Endothelial cell of umbilical vein (primary cell): ENCODE results near the gene APBA2. TPM values are rescaled to one million over a fixed set of nuclear protein-coding genes. Genes with fewer than 3 reads are reported as not detected.

Source experiments
- BruUV-seq: library from RNA; stranded (reverse); fragments of 400-500 nt; replicated peaks from 2 replicates; lab custom pipeline; 2021; lab: Mats Ljungman, UMichigan
- CTCF ChIA-PET: fragments of 300-600, 350-600 bp; sonication (Branson Sonifier 250); formaldehyde crosslinking; loops from one replicate; lab custom pipeline; 2021; ENCODE audit warnings: antibody characterized with exemption, inconsistent platforms; lab: Charles Lee
- POLR2A ChIA-PET: fragments of 300-600, 350-600 bp; sonication (Branson Sonifier 250); formaldehyde crosslinking; loops from one replicate; lab custom pipeline; 2021; ENCODE audit warnings: antibody characterized with exemption, inconsistent platforms; lab: Charles Lee
- DNase-seq: peaks from one replicate; pipeline ENCODE4 v3.0.0-alpha.2; 2011; ENCODE audit warnings: low read depth, low spot score
- FAIRE-seq: peaks from 2 replicates; lab custom pipeline; 2011; peaks lifted over from hg19 to GRCh38; lab: Jason Lieb, UNC
- H2AFZ ChIP-seq: 2 replicates; pipeline ENCODE4 v1.6.0; 2012; ENCODE audit warnings: low read depth, low read length, control low read depth, inconsistent platforms
- H3K27ac ChIP-seq: 2 replicates; pipeline ENCODE4 v1.5.1; 2011; ENCODE audit warnings: low read depth, mild to moderate bottlenecking, control low read depth, low read length, moderate library complexity; ENCODE audit not compliant: insufficient read depth
- H3K27me3 ChIP-seq, 2 experiments: 2 replicates each; pipeline versions ENCODE4 v1.6.0 to v1.6.1; 2011; ENCODE audit warnings: low read length in 2 of 2, mixed read lengths in 1 of 2; ENCODE audit not compliant: control insufficient read depth in 2 of 2, insufficient read depth in 2 of 2
- H3K36me3 ChIP-seq, 2 experiments: 2 replicates in 1 of 2; 3 replicates in 1 of 2; pipeline ENCODE4 v1.5.1; 2011; ENCODE audit warnings: low read length in 2 of 2, mild to moderate bottlenecking in 1 of 2, moderate library complexity in 1 of 2; ENCODE audit not compliant: control insufficient read depth in 2 of 2, insufficient read depth in 2 of 2; ENCODE audit errors: extremely low read depth in 1 of 2
- H3K4me1 ChIP-seq: 3 replicates; pipeline ENCODE4 v1.5.1; 2011; ENCODE audit warnings: mild to moderate bottlenecking, low read length; ENCODE audit not compliant: control insufficient read depth, insufficient read depth; ENCODE audit errors: extremely low read depth
- H3K4me2 ChIP-seq: 2 replicates; pipeline ENCODE4 v1.6.1; 2011; ENCODE audit warnings: low read length, control low read depth, mixed read lengths; ENCODE audit not compliant: insufficient read depth
- H3K4me3 ChIP-seq, 3 experiments: fragments of 200-600 bp in 1 of 3; sonication (generic), shearing (Covaris generic) in 1 of 3; replicated peaks in 1 of 3; 2 replicates each; pipeline ENCODE4 v1.5.1; 2011 to 2016; ENCODE audit warnings: control low read depth in 3 of 3, low read length in 3 of 3, mild to moderate bottlenecking in 2 of 3, inconsistent platforms in 1 of 3, low read depth in 1 of 3, moderate library complexity in 1 of 3; ENCODE audit not compliant: insufficient read depth in 1 of 3
- H3K79me2 ChIP-seq: 2 replicates; pipeline ENCODE4 v1.6.0; 2012; ENCODE audit warnings: low read length, inconsistent platforms; ENCODE audit not compliant: control insufficient read depth, insufficient read depth
- H3K9ac ChIP-seq: replicated peaks from 2 replicates; pipeline ENCODE3; 2011; ENCODE audit warnings: low read length, control low read depth; ENCODE audit not compliant: insufficient read depth; ENCODE audit errors: extremely low read depth
- H3K9me1 ChIP-seq: replicated peaks from 3 replicates; pipeline ENCODE4 v1.6.0; 2011; ENCODE audit warnings: mild to moderate bottlenecking, low read length; ENCODE audit not compliant: control insufficient read depth, insufficient read depth; ENCODE audit errors: extremely low read depth
- H3K9me3 ChIP-seq: replicated peaks from 2 replicates; pipeline ENCODE4 v1.5.1; 2012; ENCODE audit warnings: low read length, inconsistent platforms; ENCODE audit not compliant: control insufficient read depth, insufficient read depth
- H4K20me1 ChIP-seq: replicated peaks from 2 replicates; pipeline ENCODE3; 2011; ENCODE audit warnings: mild to moderate bottlenecking, low read length; ENCODE audit not compliant: control insufficient read depth, insufficient read depth; ENCODE audit errors: extremely low read depth
- CTCF ChIP-seq, 2 donors: IDR thresholded peaks; 1 replicate in 1 of 2; 2 replicates in 1 of 2; pipeline ENCODE4 v1.5.1; 2011; ENCODE audit warnings: low read length in 2 of 2, mild to moderate bottlenecking in 2 of 2, moderate library complexity in 2 of 2, control low read depth in 1 of 2, inconsistent platforms in 1 of 2, low read depth in 1 of 2; ENCODE audit not compliant: insufficient read depth in 1 of 2; ENCODE audit errors: extremely low read depth in 1 of 2
- EZH2 ChIP-seq: IDR thresholded peaks from 2 replicates; pipeline ENCODE4 v1.6.1; 2012; ENCODE audit warnings: borderline replicate concordance, low read depth, mild to moderate bottlenecking, moderate library complexity, low read length, inconsistent platforms; ENCODE audit not compliant: severe bottlenecking
- FOS ChIP-seq: IDR thresholded peaks from 2 replicates; pipeline ENCODE4 v1.6.1; 2011; ENCODE audit warnings: mild to moderate bottlenecking, low read length, moderate library complexity, borderline replicate concordance; ENCODE audit not compliant: insufficient read depth
- GATA2 ChIP-seq: IDR thresholded peaks from 2 replicates; pipeline ENCODE4 v1.7.0; 2011; ENCODE audit warnings: low read depth, mild to moderate bottlenecking, moderate library complexity, mixed read lengths, low read length; ENCODE audit not compliant: insufficient read length, insufficient read depth
- JUN ChIP-seq: IDR thresholded peaks from 2 replicates; pipeline ENCODE4 v1.6.1; 2011; ENCODE audit warnings: borderline replicate concordance, low read depth; ENCODE audit not compliant: insufficient read length, insufficient read depth
- MAX ChIP-seq: IDR thresholded peaks from 2 replicates; pipeline ENCODE4 v1.6.1; 2011; ENCODE audit not compliant: insufficient read depth, insufficient read length
- POLR2A ChIP-seq: IDR thresholded peaks from 2 replicates; pipeline ENCODE4 v1.6.1; 2012; ENCODE audit warnings: low read depth, mild to moderate bottlenecking, control low read depth, low read length
- POLR2AphosphoS5 ChIP-seq: IDR thresholded peaks from 2 replicates; pipeline ENCODE4 v1.6.1; 2012; ENCODE audit warnings: low read depth, mild to moderate bottlenecking, control low read depth, low read length, moderate library complexity; ENCODE audit not compliant: insufficient read depth
- dilution Hi-C: fragments of 300-500 bp; cut with MboI; formaldehyde crosslinking; loops from one replicate; pipeline ENCODE4 v1.15.0; 2019; ENCODE audit warnings: low sequenced_read_pairs; ENCODE audit not compliant: extremely low pct_ligation_motif_present
- intact Hi-C: fragments of 100-400 bp; cut with micrococcal nuclease; formaldehyde crosslinking; loops from one replicate; pipeline ENCODE4 v1.10.0; 2022
- polyA plus RNA-seq, 4 experiments: library from polyadenylated mRNA; depleted of rRNA in 3 of 4; stranded (reverse) in 3 of 4; unstranded in 1 of 4; fragments of >200 nt; gene quantifications; 2 replicates each; pipeline versions ENCODE4 v1.2.1 to v1.2.3, GENCODE V29; 2011 to 2012; ENCODE audit warnings: missing spikeins in 1 of 4
- total RNA-seq: library from RNA; stranded (reverse); gene quantifications from 2 replicates; pipeline ENCODE4 v1.2.3, GENCODE V29; 2021

APBA2 gene
- total and polyA plus RNA-seq, 2 donors (not counting 3 experiments of a cell fraction or from before 2014, with no cell fraction given), result 5.7 to 11.1 TPM

- H3K9ac ChIP-seq, result no peak overlapping the region
- no TSS peak for BruUV-seq
- dilution Hi-C loops, result no loop called here
- TF ChIP-seq CTCF (IDR thresholded peaks at IDR 0.05; ENCODE audit: extremely low read depth in 1 of 2, insufficient read depth in 1 of 2, low read depth in 1 of 2, low read length in 2 of 2) (no peak), POLR2AphosphoS5 (no peak), MAX (no peak), POLR2A (no peak), EZH2 (no peak), FOS (no peak), GATA2 (no peak), JUN (no peak)
- H3K4me2 ChIP-seq, result no peak overlapping the region
- H3K9me1 ChIP-seq, result no peaks in the 10 kb centered on the region
- FAIRE-seq, result no peak
- POLR2A ChIA-PET, result no interaction called here
- no peaks in the 10 kb centered on the region for H3K36me3 ChIP-seq
- H3K4me3 ChIP-seq, result no peak overlapping the region
- H3K4me1 ChIP-seq, result no peaks in the 10 kb centered on the region
- no peaks in the 10 kb centered on the region for H4K20me1 ChIP-seq
- no peaks in the 10 kb centered on the region for H3K79me2 ChIP-seq
- CTCF ChIA-PET, result interaction anchor here (0.6 to 1.9 kb wide), 27 partner anchors 8 to 935 kb away, joined by 3 to 28 read pairs (median 3); no protein-coding TSS in a partner anchor
- H3K27me3 ChIP-seq, result peaks cover 0 to 3% of the 10 kb centered on the region in 2 experiments
- DNase-seq, result no peak
- no peak overlapping the region for H2AFZ ChIP-seq
- H3K9me3 ChIP-seq, result no peaks in the 10 kb centered on the region
- intact Hi-C loops, result loop anchor here (5.0 kb wide), 1 partner anchor 127 kb away; the partner anchor contains the start of gene NSMCE3
- no peak overlapping the region for H3K27ac ChIP-seq
Observed at GRCh38 chr15:29140475-29141307, 254.9 kb downstream of the APBA2 start.
